ENCODE data around the gene EXT2.

GRCh38 chr11:44085330-44085729 lies 10.1 kb upstream of the EXT2 start:
- TF ChIP-seq POLR2A (IDR thresholded peaks at IDR 0.05) (no peak), CTCF (IDR thresholded peaks at IDR 0.05) (no peak)

All from testis (tissue), 2 donors.